NCI-H1694 (cell line): ENCODE results near the gene DBN1.

Source experiments
- DNase-seq: peaks from one replicate; lab custom pipeline; 2025; lab: John Stamatoyannopoulos, UW

DBN1 gene

GRCh38 chr5:177504086-177505056 lies 30.9 kb upstream of the DBN1 start:
- DNase-seq, result no peak

GRCh38 chr5:177503351-177504085 lies 30.1 kb upstream of the DBN1 start:
- DNase-seq, result no peak

GRCh38 chr5:177502886-177503285 lies 29.5 kb upstream of the DBN1 start:
- no peak for DNase-seq

GRCh38 chr5:177501874-177502678 lies 28.6 kb upstream of the DBN1 start:
- no peak for DNase-seq

- peak; percentile 80 for DNase-seq
Observed at GRCh38 chr5:177500685-177501522, 27.5 kb upstream of the DBN1 start.

GRCh38 chr5:177499842-177500241 lies 26.4 kb upstream of the DBN1 start:
- DNase-seq, result no peak

- DNase-seq, result no peak
Observed at GRCh38 chr5:177498013-177498787, 24.8 kb upstream of the DBN1 start.

- peak; percentile 82 for DNase-seq
Observed at GRCh38 chr5:177497292-177498012, 24.0 kb upstream of the DBN1 start, which contains the start of gene PDLIM7. TSS of gene PDLIM7 (minus strand) at chr5:177497604. CDS start at chr5:177496512, 1,092 bp downstream.

- DNase-seq, result no peak
Observed at GRCh38 chr5:177496727-177497291, 23.4 kb upstream of the DBN1 start.

- no peak for DNase-seq
Observed at GRCh38 chr5:177496070-177496726, 22.8 kb upstream of the DBN1 start.

- no peak for DNase-seq
Observed at GRCh38 chr5:177495243-177496060, 22.0 kb upstream of the DBN1 start.

GRCh38 chr5:177494346-177495195 lies 21.1 kb upstream of the DBN1 start:
- no peak for DNase-seq

- DNase-seq, result no peak
Observed at GRCh38 chr5:177493795-177494345, 20.4 kb upstream of the DBN1 start.

GRCh38 chr5:177492841-177493240 lies 19.4 kb upstream of the DBN1 start:
- DNase-seq, result no peak

GRCh38 chr5:177491983-177492746 lies 18.7 kb upstream of the DBN1 start:
- no peak for DNase-seq

- peak; percentile 68 for DNase-seq
Observed at GRCh38 chr5:177491429-177491945, 18.1 kb upstream of the DBN1 start.
